ENCODE measurements around the gene PDX1.

- TF ChIP-seq FOXM1 (IDR thresholded peaks at IDR 0.05; ENCODE audit: borderline replicate concordance, low read depth) (no peak), EP300 (IDR thresholded peaks at IDR 0.05; ENCODE audit: borderline replicate concordance) (no peak), CREB1 (IDR thresholded peaks at IDR 0.05; ENCODE audit: low read depth) (no peak), TAF1 (IDR thresholded peaks at IDR 0.05; ENCODE audit: low read depth) (no peak)
Measured at GRCh38 chr13:27960362-27961226, 40.8 kb downstream of the PDX1 start.
